ENCODE data around the gene MIPEP. TPM values are rescaled to one million over a fixed set of nuclear protein-coding genes. Genes with fewer than 3 reads are reported as not detected.

Gene MIPEP
- total and polyA plus RNA-seq, 2 experiments from 2014 or later: 17.1 to 19.8 TPM

- TF ChIP-seq CTCF (IDR thresholded peaks at IDR 0.05; ENCODE audit: poor library complexity): no peak
- H3K27ac ChIP-seq: no peak overlapping the region
- H3K4me2 ChIP-seq: no peak overlapping the region
- no peaks in the 10 kb centered on the region for H3K36me3 ChIP-seq (replicated peaks; ENCODE audit: insufficient read depth, low read depth)
- no peak overlapping the region for H2AFZ ChIP-seq
- H3K9me2 ChIP-seq (replicated peaks; ENCODE audit: insufficient read depth): no peaks in the 10 kb centered on the region
- H3K9me3 ChIP-seq (ENCODE audit: low read depth): no peaks in the 10 kb centered on the region
- H3K4me1 ChIP-seq (ENCODE audit: insufficient read depth): no peaks in the 10 kb centered on the region
- H3K27me3 ChIP-seq: no peaks in the 10 kb centered on the region
- 96% methylated on average over 40 of the region's 46 CpGs for WGBS (ENCODE audit: low lambda C conversion rate, missing lambda C conversion rate)
- DNase-seq (ENCODE audit: low spot score): no peak
- no peak overlapping the region for H3K4me3 ChIP-seq
- H3K79me2 ChIP-seq: no peaks in the 10 kb centered on the region
- no peaks in the 10 kb centered on the region for H4K20me1 ChIP-seq (ENCODE audit: insufficient read depth, poor library complexity, severe bottlenecking)
Observed at GRCh38 chr13:23695711-23696464, 193.3 kb downstream of the MIPEP start.

GRCh38 chr13:23695196-23695595 lies 194.0 kb downstream of the MIPEP start:
- Histone ChIP-seq H3K9me2 (replicated peaks; ENCODE audit: insufficient read depth) (no peaks in the 10 kb centered on the region), H4K20me1 (ENCODE audit: insufficient read depth, poor library complexity, severe bottlenecking) (no peaks in the 10 kb centered on the region), H3K27me3 (no peaks in the 10 kb centered on the region), H3K9me3 (ENCODE audit: low read depth) (no peaks in the 10 kb centered on the region), H3K4me3 (no peak overlapping the region), H3K27ac (no peak overlapping the region), H3K79me2 (no peaks in the 10 kb centered on the region), H3K4me2 (no peak overlapping the region), H3K4me1 (ENCODE audit: insufficient read depth) (no peaks in the 10 kb centered on the region), H2AFZ (no peak overlapping the region), H3K36me3 (replicated peaks; ENCODE audit: insufficient read depth, low read depth) (no peaks in the 10 kb centered on the region)
- 98% methylated on average over 25 of the region's 28 CpGs for WGBS (ENCODE audit: low lambda C conversion rate, missing lambda C conversion rate)
- TF ChIP-seq CTCF (IDR thresholded peaks at IDR 0.05; ENCODE audit: poor library complexity) (no peak), EZH2 (IDR thresholded peaks at IDR 0.05; ENCODE audit: borderline replicate concordance) (no peak), EZH2phosphoT487 (IDR thresholded peaks at IDR 0.05; ENCODE audit: low read depth, severe bottlenecking, unreplicated experiment) (no peak)
- DNase-seq (ENCODE audit: low spot score): no peak

GRCh38 chr13:23692816-23693215 lies 196.4 kb downstream of the MIPEP start:
- Histone ChIP-seq H4K20me1 (ENCODE audit: insufficient read depth, poor library complexity, severe bottlenecking) (no peaks in the 10 kb centered on the region), H3K9me2 (replicated peaks; ENCODE audit: insufficient read depth) (no peaks in the 10 kb centered on the region), H3K9me3 (ENCODE audit: low read depth) (no peaks in the 10 kb centered on the region), H2AFZ (no peak overlapping the region), H3K4me2 (no peak overlapping the region), H3K27me3 (no peaks in the 10 kb centered on the region), H3K27ac (no peak overlapping the region), H3K4me3 (no peak overlapping the region), H3K4me1 (ENCODE audit: insufficient read depth) (no peaks in the 10 kb centered on the region), H3K36me3 (replicated peaks; ENCODE audit: insufficient read depth, low read depth) (no peaks in the 10 kb centered on the region), H3K79me2 (no peaks in the 10 kb centered on the region)
- WGBS (ENCODE audit: low lambda C conversion rate, missing lambda C conversion rate): 81% methylated on average over 3 of the region's 3 CpGs
- no peak for DNase-seq (ENCODE audit: low spot score)
- TF ChIP-seq EZH2 (IDR thresholded peaks at IDR 0.05; ENCODE audit: borderline replicate concordance): no peak
- no peak for TF ChIP-seq CTCF (IDR thresholded peaks at IDR 0.05; ENCODE audit: poor library complexity)
- no peak for TF ChIP-seq EZH2phosphoT487 (IDR thresholded peaks at IDR 0.05; ENCODE audit: low read depth, severe bottlenecking, unreplicated experiment)

All from hepatocyte (in vitro differentiated cells).